Smooth muscle cell of trachea (primary cell): ENCODE results near the gene FSTL3. TPM values are rescaled to one million over a fixed set of nuclear protein-coding genes. Genes with fewer than 3 reads are reported as not detected.

Experiments used
- total RNA-seq: library from RNA; depleted of rRNA; stranded (reverse); fragments of >200 nt; gene quantifications from 2 replicates; pipeline ENCODE4 v1.2.1, GENCODE V29; 2014

FSTL3 gene
- total RNA-seq: 15.9 and 77.4 TPM in 2 replicates

DNA sequence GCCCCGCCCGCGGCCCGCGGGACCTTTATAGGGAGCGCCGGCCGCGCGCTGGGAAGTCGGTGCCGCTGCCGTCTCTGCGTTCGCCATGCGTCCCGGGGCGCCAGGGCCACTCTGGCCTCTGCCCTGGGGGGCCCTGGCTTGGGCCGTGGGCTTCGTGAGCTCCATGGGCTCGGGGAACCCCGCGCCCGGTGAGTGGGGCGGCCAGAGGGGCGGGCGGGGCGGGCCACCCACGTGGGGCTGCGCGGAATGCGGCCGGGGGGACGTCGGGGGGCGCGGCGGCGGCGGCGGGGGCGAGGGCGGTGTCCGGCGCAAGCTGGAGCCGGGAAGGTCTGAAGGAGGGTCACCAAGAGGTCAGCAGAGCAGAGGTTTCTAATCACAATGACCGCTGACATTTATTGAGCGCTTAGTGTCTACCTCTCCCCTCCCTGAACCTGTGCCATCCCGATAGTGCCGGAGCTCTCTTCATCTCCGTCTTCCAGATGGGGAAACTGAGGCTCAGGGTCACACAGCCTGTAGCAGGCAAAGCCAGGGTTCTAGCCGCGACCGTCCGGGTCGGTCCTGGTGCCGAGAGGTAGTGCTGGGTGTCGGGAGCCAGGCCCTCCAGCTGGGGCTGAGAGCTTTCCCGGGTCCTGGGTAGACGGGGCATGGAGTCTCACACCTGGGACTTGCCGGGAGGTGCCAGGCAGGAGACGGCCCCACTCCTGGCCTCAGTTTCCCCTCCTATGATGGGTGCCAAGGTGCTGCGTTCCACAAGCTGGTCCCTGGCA is at the start of gene FSTL3:
Gene FSTL3, plus strand, starts transcription at position 54 of the 767 bp plus-strand sequence. Its CDS starts 32 bp downstream, at position 86.

DNA sequence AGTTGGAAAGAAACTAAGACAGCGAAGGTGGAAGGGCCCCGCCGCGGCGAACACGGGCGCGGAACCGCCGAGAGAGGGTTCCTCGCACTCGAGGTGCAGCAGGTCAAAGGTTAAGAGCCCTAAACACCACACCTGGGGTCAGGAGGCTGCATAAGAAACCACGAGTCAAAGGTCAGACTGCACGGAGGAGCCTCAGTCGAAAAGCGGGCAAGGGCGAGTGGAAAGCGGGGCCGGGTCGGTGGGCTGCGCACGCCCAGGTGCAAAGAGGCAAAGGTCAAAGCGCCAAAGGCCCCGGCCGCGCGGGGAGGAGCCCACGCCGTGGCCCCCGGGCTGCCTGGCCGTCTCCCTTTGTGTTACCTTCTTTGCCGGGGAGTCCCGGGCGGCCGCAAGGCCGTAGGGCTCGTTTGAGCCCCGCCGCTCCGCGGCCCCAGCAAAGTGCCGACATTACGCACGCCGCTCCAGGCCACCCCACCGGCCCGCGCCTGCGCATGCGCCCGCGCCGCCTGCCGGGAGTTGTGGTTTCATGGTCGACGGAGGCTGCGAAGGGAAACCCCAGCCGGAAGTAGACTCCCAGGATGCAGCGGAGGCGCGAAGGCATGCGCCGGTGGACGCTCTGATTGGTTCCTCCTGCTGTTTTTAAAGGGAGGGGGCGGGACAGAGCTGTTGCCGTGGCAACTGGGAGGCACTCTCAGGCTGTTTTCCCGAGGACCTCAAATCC is 43.0 kb upstream of the FSTL3 start, which contains the start of gene POLRMT:
Gene POLRMT, minus strand, starts transcription at position 470 of the 718 bp plus-strand sequence. Its CDS starts 25 bp downstream, at position 445.

DNA sequence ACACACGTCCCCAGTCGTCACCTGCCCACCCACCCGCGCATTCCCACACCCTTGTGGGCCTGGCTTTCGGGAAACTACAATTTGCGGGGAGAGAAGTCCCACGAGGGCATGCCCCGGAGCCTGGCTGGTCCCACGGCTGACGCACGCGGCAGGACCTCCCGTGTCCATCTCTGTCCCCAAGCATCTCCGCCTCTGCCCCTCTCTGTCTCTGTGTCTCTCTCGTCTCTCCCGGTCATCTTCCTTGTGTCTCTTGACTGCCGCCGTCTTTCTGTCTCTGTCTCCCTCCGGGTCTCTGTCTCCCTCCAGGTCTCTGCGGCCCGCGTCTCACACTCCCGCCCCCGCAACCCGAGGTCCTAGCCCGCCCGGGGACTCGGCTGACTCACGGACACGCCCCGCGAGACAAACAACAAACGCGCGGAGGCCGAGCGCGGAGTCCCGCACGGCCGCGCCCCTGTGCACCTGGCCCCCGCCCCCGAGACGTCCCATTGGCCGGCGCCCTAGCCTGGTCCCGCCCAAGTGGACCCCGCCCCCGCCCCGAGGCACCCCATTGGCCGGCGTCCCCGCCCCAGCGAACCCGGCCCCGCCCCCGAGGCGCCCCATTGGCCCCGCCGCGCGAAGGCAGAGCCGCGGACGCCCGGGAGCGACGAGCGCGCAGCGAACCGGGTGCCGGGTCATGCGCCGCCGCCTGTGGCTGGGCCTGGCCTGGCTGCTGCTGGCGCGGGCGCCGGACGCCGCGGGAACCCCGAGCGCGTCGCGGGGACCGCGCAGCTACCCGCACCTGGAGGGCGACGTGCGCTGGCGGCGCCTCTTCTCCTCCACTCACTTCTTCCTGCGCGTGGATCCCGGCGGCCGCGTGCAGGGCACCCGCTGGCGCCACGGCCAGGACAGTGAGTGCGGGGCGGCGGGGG is 36.7 kb upstream of the FSTL3 start, which contains the start of gene FGF22:
Gene FGF22, plus strand, starts transcription at position 627 of the 908 bp plus-strand sequence. Its CDS starts 47 bp downstream, at position 674.

GRCh38 chr19:662962-663681 is 13.1 kb upstream of the FSTL3 start, which contains the start of gene RNF126:
TSS of gene RNF126 (minus strand) at chr19:663214. CDS start at chr19:663121, 93 bp downstream.

GRCh38 chr19:695352-695949 is 19.3 kb downstream of the FSTL3 start, which contains the start of gene PRSS57:
TSS of gene PRSS57 (minus strand) at chr19:695452. CDS start at chr19:695430, 22 bp downstream.

DNA sequence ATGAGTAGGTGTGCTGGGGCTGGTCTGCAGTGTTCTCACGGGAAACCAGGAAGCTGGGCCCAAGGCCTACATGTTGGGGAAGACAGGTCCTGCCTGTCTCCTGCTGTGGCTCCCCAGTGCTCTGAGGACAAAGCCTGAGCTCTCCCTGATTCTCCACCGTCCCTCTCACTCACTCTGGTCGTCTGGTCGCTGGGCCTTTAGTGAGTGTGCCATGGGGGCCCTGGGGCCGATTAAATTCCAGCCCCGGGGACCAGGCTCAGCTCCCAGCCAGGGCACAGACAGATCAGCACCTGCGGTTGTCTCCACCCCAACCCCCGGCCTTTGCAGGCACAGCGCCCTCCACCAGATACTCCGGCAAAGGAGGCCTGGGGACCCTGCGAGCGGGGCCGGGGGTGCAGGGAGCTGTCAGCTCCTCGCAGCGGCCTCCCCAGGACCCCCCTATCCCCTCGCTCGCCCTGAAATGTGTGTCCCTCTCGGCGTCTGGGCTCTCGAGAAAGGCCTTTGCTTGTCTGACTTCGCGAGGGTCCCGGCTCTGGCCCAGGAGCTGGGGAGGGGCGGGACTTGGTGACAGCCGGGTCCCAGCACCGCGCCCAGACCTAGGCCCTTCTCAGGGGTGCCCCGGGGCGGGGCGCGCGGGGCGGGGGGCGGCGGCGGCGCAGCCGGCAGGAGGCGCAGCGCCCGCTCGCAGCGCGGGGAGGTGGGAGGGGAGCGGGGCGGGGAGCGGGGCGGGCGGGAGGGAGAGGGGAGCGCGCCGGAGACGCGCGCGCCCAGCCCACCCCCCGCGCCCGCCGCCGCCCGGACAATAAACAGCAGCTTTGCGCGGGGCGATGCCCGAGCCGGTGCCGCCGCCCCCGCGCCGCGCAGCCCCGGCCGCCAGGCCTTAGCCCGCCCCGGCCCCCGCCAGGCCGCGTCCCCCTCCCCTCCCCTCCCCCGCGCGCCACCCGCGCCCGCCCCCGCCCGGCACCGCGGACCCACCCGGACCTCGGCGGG is 32.3 kb downstream of the FSTL3 start, which contains the start of gene PALM:
Gene PALM, plus strand, starts transcription at position 782 of the 990 bp plus-strand sequence. CDS start 212 bp downstream, outside the sequence.

Other genes starting within 250 kb of the FSTL3 start
- gene SHC2, start 215.4 kb upstream of the FSTL3 start, total RNA-seq: 1.0 and 10.3 TPM in 2 replicates
- gene MADCAM1, start 179.9 kb upstream of the FSTL3 start, total RNA-seq: 0.15 TPM in 1 of 2 replicates, not detected in the other
- 61.4 and 69.1 TPM in 2 replicates for gene TPGS1, start 168.9 kb upstream of the FSTL3 start, total RNA-seq
- gene CDC34, start 144.6 kb upstream of the FSTL3 start, total RNA-seq: 49.2 and 67.0 TPM in 2 replicates
- gene GZMM, start 132.3 kb upstream of the FSTL3 start, total RNA-seq: 0.17 TPM in 1 of 2 replicates, not detected in the other
- 327 and 538 TPM in 2 replicates for gene BSG, start 103.8 kb upstream of the FSTL3 start, total RNA-seq
- gene HCN2, start 86.5 kb upstream of the FSTL3 start, total RNA-seq: 0.73 and 1.7 TPM in 2 replicates
- 20.7 and 29.3 TPM in 2 replicates for gene POLRMT, start 42.9 kb upstream of the FSTL3 start, total RNA-seq
- 0.15 TPM in 1 of 2 replicates, not detected in the other for gene FGF22, start 36.5 kb upstream of the FSTL3 start, total RNA-seq
- 21.5 and 24.1 TPM in 2 replicates for gene RNF126, start 13.2 kb upstream of the FSTL3 start, total RNA-seq
- gene PRSS57, start 19.1 kb downstream of the FSTL3 start, total RNA-seq: 0.17 TPM in 1 of 2 replicates, not detected in the other
- gene PALM, start 32.5 kb downstream of the FSTL3 start, total RNA-seq: 3.9 and 41.4 TPM in 2 replicates
- under 0.01 and 0.17 TPM in 2 replicates for gene MISP, start 74.7 kb downstream of the FSTL3 start, total RNA-seq
- gene PTBP1, start 121.1 kb downstream of the FSTL3 start, total RNA-seq: 72.0 and 99.4 TPM in 2 replicates
- gene PLPPR3, start 145.6 kb downstream of the FSTL3 start, total RNA-seq: 0.15 and 2.5 TPM in 2 replicates
- under 0.01 TPM in 1 of 2 replicates, not detected in the other for gene AZU1, start 151.4 kb downstream of the FSTL3 start, total RNA-seq
- gene PRTN3, start 164.6 kb downstream of the FSTL3 start, total RNA-seq: not detected in 2 replicates
- gene ELANE, start 175.9 kb downstream of the FSTL3 start, total RNA-seq: 0.66 TPM in 1 of 2 replicates, not detected in the other
- gene CFD, start 183.3 kb downstream of the FSTL3 start, total RNA-seq: 38.5 and 194 TPM in 2 replicates
- 45.8 and 46.6 TPM in 2 replicates for gene MED16, start 216.8 kb downstream of the FSTL3 start, total RNA-seq
- gene RNU6-9, start 217.1 kb downstream of the FSTL3 start, total RNA-seq: not detected in 2 replicates
- 16.6 and 23.3 TPM in 2 replicates for gene R3HDM4, start 236.8 kb downstream of the FSTL3 start, total RNA-seq
- gene KISS1R, start 240.9 kb downstream of the FSTL3 start, total RNA-seq: not detected in 2 replicates
- 9.2 and 21.7 TPM in 2 replicates for gene ARID3A, start 249.6 kb downstream of the FSTL3 start, total RNA-seq